PC-9 (cell line): ENCODE data around the gene JAG2. TPM values are rescaled to one million over a fixed set of nuclear protein-coding genes. Genes with fewer than 3 reads are reported as not detected.

ENCODE experiments used
- BruUV-seq: library from RNA; stranded (reverse); fragments of 400-500 nt; replicated peaks from 2 replicates; lab custom pipeline; 2021; lab: Mats Ljungman, UMichigan
- CTCF ChIA-PET: fragments of 300-600 bp; sonication (Branson Sonifier 250); formaldehyde crosslinking; loops from one replicate; lab custom pipeline; 2022; ENCODE audit warnings: antibody characterized with exemption; lab: Charles Lee
- POLR2A ChIA-PET: fragments of 300-600 bp; sonication (Branson Sonifier 250); formaldehyde crosslinking; loops from one replicate; lab custom pipeline; 2022; ENCODE audit warnings: antibody characterized with exemption; ENCODE audit not compliant: unreplicated experiment; lab: Charles Lee
- DNase-seq, 2 experiments: peaks; one replicate each; pipeline versions ENCODE4 v3.0.0 to v3.0.0-alpha.2; 2015 to 2022; ENCODE audit warnings: mixed read lengths in 1 of 2
- H2AFZ ChIP-seq: fragments of 200-600 bp; sonication (generic); 2 replicates; pipeline ENCODE4 v1.8.1; 2017; ENCODE audit warnings: antibody characterized with exemption
- H3F3A ChIP-seq: fragments of 200-600 bp; sonication (generic); 2 replicates; pipeline ENCODE4 v1.8.1; 2017; ENCODE audit warnings: antibody characterized with exemption, mild to moderate bottlenecking, low read depth; ENCODE audit not compliant: insufficient read depth
- H3K27ac ChIP-seq: fragments of 200-600 bp; sonication (generic); 2 replicates; pipeline ENCODE4 v1.6.1; 2016; ENCODE audit warnings: mixed run types
- H3K27me3 ChIP-seq: fragments of 200-600 bp; sonication (generic); 2 replicates; pipeline ENCODE4 v1.6.1; 2016; ENCODE audit warnings: low read depth, mixed run types; ENCODE audit not compliant: insufficient read depth
- H3K36me3 ChIP-seq: fragments of 200-600 bp; sonication (generic); 2 replicates; pipeline ENCODE4 v1.6.1; 2016; ENCODE audit warnings: low read depth, mixed run types
- H3K4me1 ChIP-seq: fragments of 200-600 bp; sonication (generic); replicated peaks from 2 replicates; pipeline ENCODE4 v1.6.1; 2016; ENCODE audit warnings: mixed run types; ENCODE audit not compliant: insufficient read depth
- H3K4me2 ChIP-seq: fragments of 200-600 bp; sonication (generic); 2 replicates; pipeline ENCODE4 v1.6.1; 2017; ENCODE audit warnings: mixed run types
- H3K4me3 ChIP-seq: fragments of 200-600 bp; sonication (generic); 2 replicates; pipeline ENCODE4 v1.6.1; 2016; ENCODE audit warnings: mixed run types
- H3K79me2 ChIP-seq: fragments of 200-600 bp; sonication (generic); 2 replicates; pipeline ENCODE4 v1.6.1; 2017; ENCODE audit warnings: low read depth, mixed run types
- H3K9me2 ChIP-seq: fragments of 200-600 bp; sonication (generic); 2 replicates; pipeline ENCODE4 v1.8.1; 2017; ENCODE audit warnings: mild to moderate bottlenecking; ENCODE audit not compliant: insufficient read depth
- H3K9me3 ChIP-seq: fragments of 200-600 bp; sonication (generic); 2 replicates; pipeline ENCODE4 v1.8.1; 2016; ENCODE audit warnings: low read depth; ENCODE audit not compliant: insufficient read depth
- H4K20me1 ChIP-seq: fragments of 200-600 bp; sonication (generic); 2 replicates; pipeline ENCODE4 v1.8.1; 2017; ENCODE audit not compliant: insufficient read depth
- CTCF ChIP-seq: fragments of 200-600 bp; sonication (generic); conservative IDR thresholded peaks from 2 replicates; pipeline ENCODE4 v1.6.1; 2017; ENCODE audit warnings: mixed run types, antibody characterized with exemption, mild to moderate bottlenecking, moderate library complexity
- EZH2 ChIP-seq: fragments of 200-600 bp; sonication (generic); IDR thresholded peaks from 2 replicates; pipeline ENCODE4 v1.8.0; 2017; ENCODE audit warnings: antibody characterized with exemption, low read depth
- intact Hi-C: fragments of 100-400 bp; cut with micrococcal nuclease; formaldehyde crosslinking; loops from one replicate; pipeline ENCODE4 v1.10.0; 2022; ENCODE audit not compliant: unreplicated experiment
- total RNA-seq: library from RNA; stranded (reverse); gene quantifications from 2 replicates; pipeline ENCODE4 v1.2.3, GENCODE V29; 2021

JAG2 gene
- total RNA-seq, 1 experiment from 2014 or later: 17.8 TPM

GRCh38 chr14:105168979-105169507 lies 467 bp upstream of the JAG2 start:
- H3K9me3 ChIP-seq: no peaks in the 10 kb centered on the region
- H3F3A ChIP-seq: no peaks in the 10 kb centered on the region
- no peak overlapping the region for H3K27ac ChIP-seq
- H3K36me3 ChIP-seq: no peaks in the 10 kb centered on the region
- peaks cover 28% of the 10 kb centered on the region for H3K4me1 ChIP-seq
- H3K27me3 ChIP-seq: no peaks in the 10 kb centered on the region
- H3K79me2 ChIP-seq: peaks cover 19% of the 10 kb centered on the region
- H3K4me2 ChIP-seq: peak overlapping the region; percentile 73
- TF ChIP-seq EZH2: no peak
- TF ChIP-seq CTCF: peak; percentile 60
- no peak overlapping the region for H2AFZ ChIP-seq
- BruUV-seq: no TSS peak
- intact Hi-C loops: no loop called here
- CTCF ChIA-PET: no interaction called here
- no peaks in the 10 kb centered on the region for H3K9me2 ChIP-seq
- H4K20me1 ChIP-seq: peaks cover 15% of the 10 kb centered on the region; the same call in 1 of the 2 replicates
- peak overlapping the region; percentile 50; the same call in 1 of the 2 replicates for H3K4me3 ChIP-seq
- POLR2A ChIA-PET: no interaction called here
- DNase-seq: no peak

- Histone ChIP-seq H3F3A (no peaks in the 10 kb centered on the region), H3K4me1 (peaks cover 28% of the 10 kb centered on the region), H3K9me3 (no peaks in the 10 kb centered on the region), H3K4me3 (peak overlapping the region; percentile 61; the same call in 1 of the 2 replicates), H3K27ac (no peak overlapping the region), H3K4me2 (peak overlapping the region; percentile 92), H3K79me2 (peaks cover 19% of the 10 kb centered on the region), H4K20me1 (peaks cover 12% of the 10 kb centered on the region; the same call in 1 of the 2 replicates), H3K36me3 (no peaks in the 10 kb centered on the region), H3K27me3 (no peaks in the 10 kb centered on the region), H2AFZ (0 out of 2 replicates have a peak overlapping the region, but pooled peaks have one; percentile 64), H3K9me2 (no peaks in the 10 kb centered on the region)
- ChIA-PET CTCF (no interaction called here), POLR2A (no interaction called here)
- no peak for DNase-seq
- intact Hi-C loops: no loop called here
- BruUV-seq: no TSS peak
- TF ChIP-seq CTCF (no peak), EZH2 (no peak)
Measured at GRCh38 chr14:105168093-105168420, 519 bp downstream of the JAG2 start.

- Histone ChIP-seq H3K9me3 (no peaks in the 10 kb centered on the region), H3K79me2 (peaks cover 24% of the 10 kb centered on the region), H3K27me3 (no peaks in the 10 kb centered on the region), H4K20me1 (peaks cover 17% of the 10 kb centered on the region), H3K27ac (no peak overlapping the region), H3K36me3 (no peaks in the 10 kb centered on the region), H3K4me1 (peaks cover 28% of the 10 kb centered on the region), H2AFZ (peak overlapping the region; percentile 64; the same call in 1 of the 2 replicates), H3K4me3 (peak overlapping the region; percentile 61), H3K9me2 (no peaks in the 10 kb centered on the region), H3F3A (no peaks in the 10 kb centered on the region), H3K4me2 (peak overlapping the region; percentile 92)
- TF ChIP-seq CTCF (peak; percentile 41; the same call in 1 of the 2 replicates), EZH2 (no peak)
- no peak for DNase-seq
- intact Hi-C loops: no loop called here
- ChIA-PET CTCF (no interaction called here), POLR2A (no interaction called here)
- no TSS peak for BruUV-seq
Measured at GRCh38 chr14:105167303-105168092, 1.1 kb downstream of the JAG2 start.
